ENCODE measurements around the gene KCND2.
A peak's percentile ranks its signal among the peaks of the same experiment; 100 is the strongest.
"Not testable (repeated sequence)": the region's sequence is repeated elsewhere in the genome, so short reads cannot be mapped to it uniquely, and the experiment has no call there.

The KCND2 gene

DNA sequence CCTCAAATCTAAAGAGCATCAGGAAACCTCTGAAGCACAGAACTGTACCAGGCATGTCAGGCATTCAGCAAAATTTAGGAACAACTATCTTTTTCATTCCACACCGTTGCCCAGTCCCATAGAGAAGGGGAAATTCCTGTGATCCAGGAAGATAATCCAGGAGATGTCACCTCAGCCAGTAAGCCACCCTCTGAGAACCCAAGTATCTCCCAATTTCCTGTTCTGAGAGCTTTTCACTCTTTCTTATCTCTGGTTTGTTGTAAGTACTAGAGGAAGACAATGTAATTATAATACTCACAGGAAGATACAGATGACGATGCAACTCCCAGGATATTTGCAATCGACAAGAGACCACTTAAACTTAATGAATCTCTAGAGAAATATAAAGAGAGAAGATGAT lies 487.9 kb downstream of the KCND2 start:
- DNase-seq = no peak

DNA sequence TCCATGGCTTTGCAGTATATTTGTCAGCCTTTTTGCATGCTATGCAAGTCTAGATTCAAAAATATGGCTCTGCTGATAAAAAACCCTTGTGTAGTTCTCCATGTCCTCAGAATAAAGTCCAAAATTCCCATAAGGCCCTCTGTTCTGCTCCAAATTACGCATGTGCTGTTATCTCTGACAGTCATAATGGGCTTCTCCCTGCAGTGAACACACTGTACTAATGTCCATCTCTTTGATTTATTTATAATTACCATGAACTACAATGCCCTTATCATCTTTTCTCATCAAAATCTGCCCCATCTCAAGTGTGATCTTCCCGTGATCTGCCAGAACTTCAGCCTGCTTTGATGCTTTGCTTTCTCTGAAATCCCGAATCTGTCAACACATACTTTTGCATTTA lies 497.2 kb downstream of the KCND2 start:
- DNase-seq = no peak

DNA sequence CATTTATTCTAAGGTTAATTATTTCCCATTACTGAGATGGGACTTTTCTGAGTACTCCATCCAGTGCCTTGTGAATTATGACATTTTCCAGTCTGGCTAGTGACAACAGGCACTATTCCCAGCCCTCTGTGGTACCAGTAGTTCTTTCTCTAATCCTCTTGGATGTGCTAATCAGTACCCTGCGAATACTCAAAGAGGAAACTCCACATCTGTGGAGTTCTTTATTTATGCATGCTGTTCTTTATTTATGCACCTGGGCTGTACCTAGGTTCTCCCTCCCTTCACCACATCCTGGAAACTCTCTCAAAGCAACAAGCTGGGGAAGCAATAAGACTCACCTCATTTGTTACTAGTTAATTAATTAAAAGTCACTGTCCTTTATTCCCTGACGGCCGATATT lies 501.5 kb downstream of the KCND2 start:
- DNase-seq = no peak

DNA sequence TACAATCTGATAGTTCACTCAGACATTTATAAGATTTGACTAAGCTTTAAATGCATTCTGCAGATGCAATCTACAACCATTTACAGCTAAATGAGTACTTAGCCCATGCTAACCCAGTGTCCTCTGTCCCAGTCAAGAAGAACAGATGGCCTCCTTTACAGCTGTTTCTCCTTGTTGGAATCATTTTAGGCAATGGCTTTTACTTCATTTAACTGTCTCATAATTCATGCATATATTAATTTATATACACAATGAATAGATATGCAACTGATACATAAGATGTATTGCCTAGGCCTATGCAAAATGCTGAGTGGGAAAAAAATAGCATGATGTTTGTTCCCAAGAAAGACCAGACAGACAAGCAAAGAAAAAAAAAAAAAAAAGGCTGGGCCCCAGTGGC lies 502.8 kb downstream of the KCND2 start:
- no peak for DNase-seq

DNA sequence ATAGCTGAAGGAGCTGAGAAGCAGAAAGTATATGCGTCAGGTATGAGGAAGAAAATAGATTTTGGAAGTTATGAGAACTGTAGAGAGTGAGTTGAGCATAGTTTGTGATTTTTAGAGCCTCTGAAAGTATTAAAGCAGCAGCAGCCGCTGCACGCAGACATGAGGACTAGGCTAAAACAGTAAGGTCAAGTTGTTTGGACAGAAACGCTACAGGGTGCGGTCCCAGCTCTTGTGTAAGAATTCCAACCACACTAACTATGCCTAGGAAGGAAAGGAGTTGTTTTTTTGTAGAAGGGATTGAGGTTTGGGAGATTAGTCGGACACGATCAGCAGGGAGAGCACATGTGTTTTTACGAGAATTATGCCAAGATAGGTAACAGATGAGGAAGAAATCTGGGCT lies 506.1 kb downstream of the KCND2 start:
- not testable (repeated sequence) for DNase-seq

DNA sequence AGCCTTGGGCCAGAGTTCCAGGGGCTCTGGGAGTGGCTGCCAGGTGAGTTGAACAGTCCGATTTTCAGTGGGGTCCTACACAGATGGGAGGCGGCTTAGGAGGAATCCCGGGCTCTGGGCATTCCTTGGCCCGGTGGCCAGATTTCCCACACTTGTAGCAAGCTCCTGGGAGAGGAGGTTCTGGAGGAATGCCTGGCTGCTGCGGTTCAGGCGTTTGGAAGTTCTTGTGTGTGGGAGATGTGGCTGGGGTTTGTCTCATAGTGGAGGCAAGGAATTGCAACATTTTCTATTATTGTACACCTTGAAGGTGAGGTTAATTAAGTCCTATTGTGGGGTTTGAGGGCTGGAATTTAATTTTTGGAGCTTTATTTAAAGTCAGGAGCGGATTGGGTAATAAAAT lies 507.5 kb downstream of the KCND2 start:
- not testable (repeated sequence) for DNase-seq

DNA sequence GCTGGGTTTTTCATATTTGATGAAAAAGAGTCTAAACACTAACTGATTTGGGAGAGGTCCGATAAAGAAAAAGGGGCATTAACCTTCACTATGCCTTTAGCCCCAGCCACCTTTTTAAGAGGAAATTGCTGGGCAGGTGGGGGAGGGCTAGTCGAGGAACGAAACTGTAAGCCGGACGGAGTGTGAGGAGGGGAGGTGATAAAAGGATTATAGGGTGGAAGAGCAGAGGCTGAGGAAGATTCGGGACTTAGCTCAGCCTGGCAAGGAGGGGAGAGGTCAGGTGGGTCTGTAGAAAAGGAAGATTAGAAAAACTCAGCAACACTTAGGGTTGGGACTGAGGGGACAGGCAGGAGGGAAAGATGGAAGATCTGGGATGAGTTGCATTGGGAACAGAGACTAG lies 508.0 kb downstream of the KCND2 start:
- DNase-seq = no peak

DNA sequence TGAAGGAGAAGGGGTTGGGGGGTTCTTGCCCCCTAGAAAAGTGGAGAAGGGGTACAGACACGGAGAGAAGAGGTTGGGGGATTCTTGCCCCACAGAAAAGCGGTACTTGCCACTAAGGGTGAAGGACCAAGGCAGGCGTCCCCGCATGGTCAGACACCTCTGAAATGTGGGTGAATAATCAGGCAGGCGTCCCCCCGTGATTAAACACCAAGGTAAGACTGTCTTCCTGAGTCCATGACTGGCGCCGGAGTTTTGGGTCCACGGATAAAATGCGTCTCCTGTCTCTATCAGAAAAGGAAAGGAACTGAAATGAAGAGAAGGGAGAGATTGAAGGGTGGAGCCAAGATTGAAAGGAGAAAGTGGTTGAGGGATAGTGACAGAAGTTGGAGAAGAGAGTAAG lies 508.9 kb downstream of the KCND2 start:
- not testable (repeated sequence) for DNase-seq

DNA sequence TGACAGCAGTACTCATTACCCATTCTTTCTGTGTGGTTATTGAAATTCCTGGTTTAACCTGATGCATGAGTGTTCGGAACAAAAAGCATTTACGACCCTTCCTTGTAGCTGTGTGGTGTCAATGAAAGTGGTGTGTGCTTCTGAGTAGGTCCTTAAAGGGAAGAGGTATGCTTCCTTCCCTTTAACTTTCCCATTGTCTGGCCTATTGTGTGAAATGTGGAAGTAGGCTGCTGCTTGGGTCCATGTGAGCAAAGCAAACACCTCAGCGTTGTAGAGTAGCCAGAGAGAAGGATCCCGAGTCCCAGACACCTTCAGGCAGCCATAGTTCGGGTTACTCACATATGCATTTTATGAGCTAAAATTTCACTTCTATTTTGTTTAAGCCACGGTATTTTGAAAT lies 510.3 kb downstream of the KCND2 start:
- DNase-seq = no peak

DNA sequence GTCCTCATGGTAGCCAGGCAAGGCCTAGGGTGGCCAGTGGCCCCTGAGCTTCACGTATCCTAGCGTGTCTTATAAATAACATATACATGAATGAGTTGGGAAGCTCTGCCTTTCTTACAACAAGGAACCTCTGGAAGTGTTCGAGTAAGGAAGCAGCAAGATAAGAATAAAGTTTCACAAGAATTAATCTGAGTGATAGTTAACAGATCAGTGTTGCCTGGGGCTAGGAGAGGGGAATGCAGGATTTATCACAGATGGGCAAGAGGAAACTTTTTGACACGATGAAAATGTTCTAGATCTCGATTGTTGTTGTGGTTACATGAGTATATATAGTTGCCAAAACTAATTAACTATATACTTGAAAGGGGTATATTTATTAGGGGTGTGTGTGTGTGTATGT lies 510.7 kb downstream of the KCND2 start:
- DNase-seq = no peak

DNA sequence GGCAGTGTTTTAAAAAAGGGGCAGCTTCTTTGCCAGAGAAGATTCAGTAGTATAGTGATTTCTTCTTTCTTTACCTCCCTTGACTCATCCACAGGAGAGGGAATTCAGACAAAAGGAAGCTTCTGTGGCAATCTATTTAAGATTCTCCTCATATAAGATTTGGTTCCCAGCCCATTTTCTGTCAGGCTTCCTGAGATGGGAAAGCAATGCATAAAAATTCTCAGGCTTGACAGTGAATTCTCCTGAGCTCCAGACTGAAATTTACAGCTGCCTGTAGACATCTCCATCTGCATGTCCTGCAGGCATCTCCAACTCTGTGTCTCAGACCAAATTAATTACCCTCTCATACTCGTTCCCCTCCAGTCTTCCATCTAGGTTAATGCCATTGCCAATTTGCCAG lies 512.1 kb downstream of the KCND2 start:
- DNase-seq = no peak

DNA sequence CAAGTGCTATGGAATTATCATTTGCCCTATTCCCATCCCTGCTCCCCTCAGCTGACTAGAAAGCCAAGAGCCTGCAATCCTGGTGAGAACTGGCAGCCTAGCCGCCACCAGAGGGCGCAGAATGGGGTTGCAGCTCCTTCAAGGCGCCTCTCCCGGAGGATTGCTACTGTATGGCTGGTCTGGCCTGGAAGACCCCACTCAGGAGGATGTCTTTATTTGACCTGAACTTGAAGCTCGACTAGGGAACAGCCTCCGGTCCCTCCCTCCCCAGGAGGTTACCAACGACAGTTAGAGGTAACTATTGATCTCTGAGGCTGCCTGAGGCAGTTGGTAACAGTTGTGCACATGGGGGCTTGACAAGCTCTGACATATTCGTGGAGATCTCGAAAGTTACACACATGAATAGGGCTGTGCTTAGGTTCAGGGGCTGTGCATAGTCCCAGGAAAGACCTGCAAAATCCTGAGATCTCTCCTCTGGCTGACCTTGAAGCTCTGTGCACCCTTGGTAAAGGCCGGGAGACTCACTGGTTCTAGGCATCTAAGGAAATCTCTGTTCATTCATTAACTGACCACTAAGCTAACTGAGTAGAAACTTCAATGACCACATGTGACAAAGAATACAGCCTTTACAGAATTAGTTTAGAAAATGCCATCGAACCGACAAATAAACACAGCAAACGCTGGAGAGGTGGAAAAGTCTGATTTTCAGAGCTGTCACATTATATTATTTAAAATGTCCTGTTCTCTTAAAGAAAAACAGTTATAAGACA lies 519.3 kb downstream of the KCND2 start:
- DNase-seq = peak in 11 of 14 donors; percentile 1 to 54 (median 34)

DNA sequence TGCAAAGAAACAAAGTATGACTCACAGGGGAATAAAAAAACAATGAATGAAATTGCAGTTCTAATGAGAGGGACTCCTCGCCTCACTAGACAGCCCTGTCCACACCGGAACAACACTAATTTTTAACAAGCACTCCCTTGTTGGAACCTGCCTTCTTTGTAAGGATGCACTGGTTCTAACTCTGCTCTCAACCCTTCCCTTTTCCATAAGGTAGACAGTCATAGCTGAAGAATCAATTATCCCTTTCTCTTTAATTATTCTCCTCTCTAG lies 519.8 kb downstream of the KCND2 start:
- DNase-seq = no peak

DNA sequence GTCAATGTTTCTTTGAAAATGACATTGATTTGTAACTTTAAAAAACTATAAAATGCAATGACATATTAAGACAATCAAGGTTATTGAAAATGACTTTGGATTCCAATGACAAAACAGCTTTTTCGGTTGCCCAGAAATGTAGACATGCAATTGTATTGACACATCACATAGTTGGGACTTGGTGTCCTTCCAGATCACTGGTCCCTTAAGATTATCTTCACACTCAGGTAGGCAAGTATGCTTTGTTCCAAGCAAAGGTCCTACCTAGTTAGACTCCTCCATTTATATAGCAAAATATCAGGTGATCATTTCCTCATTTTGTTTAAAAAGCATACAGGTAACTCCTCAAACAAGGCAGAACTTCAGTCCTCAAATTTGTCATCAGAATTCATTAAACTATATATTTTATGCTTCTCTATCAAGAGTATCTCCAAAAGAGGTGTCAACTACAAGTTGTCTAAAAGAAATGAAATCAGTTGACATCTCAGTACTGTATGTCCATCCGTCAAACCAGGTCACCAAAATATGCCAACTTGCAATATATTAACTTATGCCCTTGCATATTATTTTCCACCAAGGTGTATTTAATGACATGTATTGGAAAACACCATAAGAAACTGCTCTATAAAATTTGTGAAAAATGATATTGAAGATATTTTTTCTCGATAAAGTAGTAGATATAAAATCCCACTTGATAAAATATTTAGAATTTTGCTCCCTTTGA lies 520.4 kb downstream of the KCND2 start:
- DNase-seq = no peak

DNA sequence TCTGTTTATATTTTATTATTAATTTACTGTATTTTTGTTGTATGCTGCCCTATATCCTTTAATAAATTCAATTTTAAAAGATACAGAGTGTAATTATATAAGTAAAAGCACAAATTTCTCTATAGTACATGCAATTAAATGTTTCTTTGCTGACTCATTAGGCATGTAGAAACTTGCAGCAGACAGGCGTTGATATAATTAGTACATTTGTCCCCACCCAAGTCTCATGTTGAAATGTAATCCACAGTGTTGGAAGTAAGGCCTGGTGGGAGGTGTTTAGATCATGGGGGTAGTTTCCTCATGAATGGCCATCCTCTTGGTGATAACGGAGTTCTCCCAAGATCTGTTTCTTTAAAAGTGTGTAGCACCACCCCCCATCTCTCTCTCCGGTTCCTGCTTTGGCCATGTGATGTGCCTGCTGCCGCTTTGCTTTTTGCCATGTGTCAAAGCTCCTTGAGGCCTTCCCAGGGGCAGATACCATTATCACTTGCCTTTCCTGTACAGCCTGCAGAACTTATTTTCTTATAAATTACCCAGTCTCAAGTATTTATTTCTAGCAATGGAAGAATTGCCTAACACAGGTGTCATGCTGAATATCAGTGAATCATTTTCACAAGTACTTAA lies 521.2 kb downstream of the KCND2 start:
- no peak for DNase-seq

DNA sequence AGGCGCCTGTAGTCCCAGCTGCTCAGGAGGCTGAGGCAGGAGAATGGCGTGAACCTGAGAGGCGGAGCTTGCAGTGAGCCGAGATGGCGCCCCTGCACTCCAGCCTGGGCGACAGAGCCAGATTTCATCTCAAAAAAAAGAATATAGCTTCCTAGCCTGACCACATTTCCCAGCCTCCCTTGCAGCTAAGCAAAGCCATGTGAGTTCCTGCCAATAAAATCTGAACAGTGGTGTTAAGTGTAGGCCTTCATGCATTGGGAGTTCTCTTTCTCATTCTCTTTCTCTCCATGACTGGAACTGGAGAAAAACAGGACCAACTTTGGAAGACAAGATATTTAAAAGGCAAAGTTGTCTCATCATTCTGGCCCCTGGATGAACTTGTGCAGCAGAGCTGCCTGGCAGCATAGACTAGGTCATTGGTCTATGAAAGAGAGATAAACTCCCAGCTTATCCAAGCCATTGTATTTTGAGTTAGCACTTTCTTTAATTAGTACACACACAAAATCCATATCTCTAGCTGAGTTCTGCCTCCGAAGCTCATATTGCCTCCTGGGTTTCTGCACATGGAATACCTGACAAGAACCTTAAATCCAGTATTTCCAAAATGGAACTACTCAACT lies 524.2 kb downstream of the KCND2 start:
- DNase-seq = no peak

DNA sequence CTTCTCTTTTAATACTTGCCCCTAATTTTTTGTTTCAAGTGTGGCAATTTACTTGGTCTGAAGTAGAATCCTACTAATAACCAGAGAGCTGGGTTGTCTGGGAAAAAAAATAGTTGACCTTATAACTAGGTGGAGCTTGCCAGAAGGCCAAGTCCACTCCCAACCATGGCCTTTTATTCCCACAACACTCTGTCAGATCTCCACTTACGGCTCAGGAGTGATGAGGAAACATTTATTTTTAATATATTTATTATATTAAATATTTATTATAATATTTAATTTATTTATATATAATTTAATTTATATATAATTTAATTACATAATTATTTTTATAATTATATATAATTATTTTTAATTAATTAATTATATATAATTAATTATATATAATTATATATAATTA lies 526.2 kb downstream of the KCND2 start:
- DNase-seq = no peak

Data from C1 segment of cervical spinal cord (tissue), 14 donors.